Panc1 (cell line): Measurements from ENCODE around the gene FOCAD. TPM values are rescaled to one million over a fixed set of nuclear protein-coding genes. Genes with fewer than 3 reads are reported as not detected.

Source experiments
- ATAC-seq: fragments of 200-7000 bp; cut with Tn5 transposase; 2 replicates; pipeline ENCODE4 v1.9.1; 2020; ENCODE audit warnings: mild to moderate bottlenecking, moderate library complexity
- BruUV-seq: library from RNA; stranded (reverse); fragments of 400-500 nt; replicated peaks from 2 replicates; lab custom pipeline; 2021; lab: Mats Ljungman, UMichigan
- CTCF ChIA-PET: fragments of 300-600 bp; sonication (Branson Sonifier 250); formaldehyde crosslinking; loops from one replicate; lab custom pipeline; 2022; ENCODE audit warnings: antibody characterized with exemption; lab: Charles Lee
- POLR2A ChIA-PET: fragments of 300-600 bp; sonication (Branson Sonifier 250); formaldehyde crosslinking; loops from one replicate; lab custom pipeline; 2022; ENCODE audit warnings: antibody characterized with exemption; lab: Charles Lee
- DNase-seq: peaks from one replicate; pipeline ENCODE4 v3.0.0-alpha.2; 2010; ENCODE audit warnings: low read depth, low spot score
- H3K27ac ChIP-seq: 2 replicates; pipeline ENCODE4 v1.5.1; 2011; ENCODE audit warnings: mild to moderate bottlenecking, low read length, inconsistent platforms
- H3K27me3 ChIP-seq: fragments of 200-500 bp; sonication (Bioruptor generic); 2 replicates; pipeline ENCODE4 v1.6.0; 2014; ENCODE audit warnings: low read length, inconsistent platforms; ENCODE audit not compliant: control insufficient read depth, insufficient read depth
- H3K36me3 ChIP-seq: fragments of 200-500 bp; sonication (Bioruptor generic); 2 replicates; pipeline ENCODE4 v1.5.1; 2014; ENCODE audit warnings: inconsistent platforms, mild to moderate bottlenecking, low read length, moderate library complexity; ENCODE audit not compliant: control insufficient read depth, insufficient read depth
- H3K4me1 ChIP-seq: 2 replicates; pipeline ENCODE4 v1.5.1; 2011; ENCODE audit warnings: inconsistent platforms, mild to moderate bottlenecking, low read length, moderate library complexity; ENCODE audit not compliant: control insufficient read depth, insufficient read depth
- H3K4me3 ChIP-seq, 2 experiments: 2 replicates each; pipeline ENCODE4 v1.5.1; 2011 to 2012; ENCODE audit warnings: low read depth in 2 of 2, low read length in 2 of 2, mild to moderate bottlenecking in 2 of 2, inconsistent platforms in 1 of 2, moderate library complexity in 1 of 2
- H3K9me3 ChIP-seq: fragments of 200-500 bp; sonication (Bioruptor generic); 2 replicates; pipeline ENCODE4 v1.5.1; 2014; ENCODE audit warnings: low read depth, mild to moderate bottlenecking, inconsistent platforms, low read length, moderate library complexity; ENCODE audit not compliant: control insufficient read depth, insufficient read depth
- CTCF ChIP-seq: fragments of 450-650 bp; IDR thresholded peaks from 2 replicates; pipeline ENCODE4 v1.5.1; 2017; ENCODE audit warnings: mild to moderate bottlenecking
- POLR2AphosphoS5 ChIP-seq: IDR thresholded peaks from 2 replicates; pipeline ENCODE4 v1.6.1; 2012; ENCODE audit warnings: mild to moderate bottlenecking, low read depth, low read length, moderate library complexity
- REST ChIP-seq, 2 experiments: IDR thresholded peaks; 2 replicates each; pipeline ENCODE4 v1.6.1; 2011 to 2012; ENCODE audit warnings: low read depth in 2 of 2, control low read depth in 1 of 2, low read length in 1 of 2, mild to moderate bottlenecking in 1 of 2, moderate library complexity in 1 of 2; ENCODE audit not compliant: insufficient read depth in 1 of 2
- SIN3A ChIP-seq: IDR thresholded peaks from 2 replicates; pipeline ENCODE4 v1.6.1; 2012; ENCODE audit warnings: low read depth, mild to moderate bottlenecking, low read length, moderate library complexity, borderline replicate concordance; ENCODE audit not compliant: insufficient read depth
- TCF7L2 ChIP-seq: IDR thresholded peaks from 2 replicates; pipeline ENCODE4 v1.6.1; 2011; ENCODE audit warnings: mild to moderate bottlenecking, low read depth, low read length, inconsistent platforms
- in situ Hi-C: cut with HindIII; loops from 2 replicates; pipeline ENCODE4 v1.10.0; 2016; ENCODE audit warnings: low sequenced_read_pairs, low pct_unique_long_range_greater_than_20kb
- intact Hi-C: fragments of 100-400 bp; cut with micrococcal nuclease; formaldehyde crosslinking; loops from one replicate; pipeline ENCODE4 v1.10.0; 2022; ENCODE audit not compliant: unreplicated experiment
- total RNA-seq: library from RNA; stranded (reverse); gene quantifications from one replicate; pipeline ENCODE4 v1.2.1, GENCODE V29; 2021; ENCODE audit not compliant: unreplicated experiment

Gene FOCAD
- total RNA-seq, 1 experiment from 2014 or later: 9.8 TPM

- intact Hi-C loops (no loop called here), in situ Hi-C loops (no loop called here)
- no peaks in the 10 kb centered on the region for H3K36me3 ChIP-seq
- H3K4me3 ChIP-seq: no peak overlapping the region
- CTCF ChIA-PET: no interaction called here
- H3K27me3 ChIP-seq: no peaks in the 10 kb centered on the region
- H3K27ac ChIP-seq: no peak overlapping the region
- POLR2A ChIA-PET: no interaction called here
- BruUV-seq: no TSS peak
- H3K4me1 ChIP-seq: no peaks in the 10 kb centered on the region
- no peaks in the 10 kb centered on the region for H3K9me3 ChIP-seq
- no peak for ATAC-seq
- TF ChIP-seq CTCF: no peak
- TF ChIP-seq POLR2AphosphoS5: no peak
- no peak for TF ChIP-seq TCF7L2
- no peak for TF ChIP-seq REST (IDR thresholded peaks at IDR 0.05; ENCODE audit: insufficient read depth in 1 of 2, low read depth in 2 of 2, low read length in 1 of 2)
- TF ChIP-seq SIN3A: no peak
- DNase-seq: no peak
These were observed 10.2 kb downstream of the FOCAD start for GRCh38 chr9:20694248-20694647.

GRCh38 chr9:20697021-20697719 lies 13.1 kb downstream of the FOCAD start:
- Histone ChIP-seq H3K36me3 (no peaks in the 10 kb centered on the region), H3K27me3 (no peaks in the 10 kb centered on the region), H3K4me1 (no peaks in the 10 kb centered on the region), H3K27ac (no peak overlapping the region), H3K4me3 (no peak overlapping the region), H3K9me3 (no peaks in the 10 kb centered on the region)
- ChIA-PET CTCF (no interaction called here), POLR2A (no interaction called here)
- no peak for ATAC-seq
- no TSS peak for BruUV-seq
- in situ Hi-C loops (no loop called here), intact Hi-C loops (no loop called here)
- TF ChIP-seq CTCF: no peak
- no peak for TF ChIP-seq POLR2AphosphoS5
- TF ChIP-seq SIN3A: no peak
- TF ChIP-seq TCF7L2: no peak
- TF ChIP-seq REST (IDR thresholded peaks at IDR 0.05; ENCODE audit: insufficient read depth in 1 of 2, low read depth in 2 of 2, low read length in 1 of 2): no peak
- no peak for DNase-seq
